SK-N-SH treated with all-trans-retinoic acid at 6 μM for 48 hours (cell line): ENCODE measurements around the gene FRMD3.

Experiments used
- ATAC-seq: fragments of 200-7000 bp; cut with Tn5 transposase; 3 replicates; pipeline ENCODE4 v1.9.1; 2020; ENCODE audit warnings: mild to moderate bottlenecking, moderate library complexity
- ARNTL ChIP-seq: fragments of 450-650 bp; formaldehyde crosslinking; IDR thresholded peaks from 2 replicates; pipeline ENCODE4 v1.5.0; 2020; ENCODE audit warnings: low read depth, mild to moderate bottlenecking, moderate library complexity, borderline replicate concordance
- BACH2 ChIP-seq: fragments of 250-450 bp; sonication (Bioruptor Pico); IDR thresholded peaks from 2 replicates; pipeline ENCODE4 v1.9.0; 2021; ENCODE audit warnings: mild to moderate bottlenecking, borderline replicate concordance
- CSDC2 ChIP-seq: fragments of 250-450 bp; sonication (Bioruptor Pico); IDR thresholded peaks from 2 replicates; pipeline ENCODE4 v1.5.0; 2020; ENCODE audit warnings: mild to moderate bottlenecking, moderate library complexity
- ESRRG ChIP-seq: fragments of 250-450 bp; sonication (Bioruptor Pico); IDR thresholded peaks from 2 replicates; pipeline ENCODE4 v1.6.1; 2021; ENCODE audit warnings: mild to moderate bottlenecking
- GLIS3 ChIP-seq: fragments of 250-450 bp; sonication (Bioruptor Pico); IDR thresholded peaks from 2 replicates; pipeline ENCODE4 v1.5.0; 2020; ENCODE audit warnings: mild to moderate bottlenecking, moderate library complexity
- ISL1 ChIP-seq: fragments of 250-450 bp; sonication (Bioruptor Pico); IDR thresholded peaks from 2 replicates; pipeline ENCODE4 v2.1.2; 2022; ENCODE audit warnings: mild to moderate bottlenecking, moderate library complexity
- OSR1 ChIP-seq: fragments of 250-450 bp; sonication (Bioruptor Pico); IDR thresholded peaks from 2 replicates; pipeline ENCODE4 v1.8.0; 2022; ENCODE audit warnings: moderate library complexity, mild to moderate bottlenecking, inconsistent platforms
- POU6F1 ChIP-seq: fragments of 250-450 bp; sonication (Bioruptor Pico); IDR thresholded peaks from 2 replicates; pipeline ENCODE4 v1.8.0; 2021; ENCODE audit warnings: low read depth, mild to moderate bottlenecking, moderate library complexity, borderline replicate concordance
- PPARA ChIP-seq: fragments of 250-450 bp; sonication (Bioruptor Pico); IDR thresholded peaks from 2 replicates; pipeline ENCODE4 v1.5.0; 2020; ENCODE audit warnings: mild to moderate bottlenecking, borderline replicate concordance
- RARB ChIP-seq: fragments of 250-450 bp; sonication (Bioruptor Pico); IDR thresholded peaks from 2 replicates; pipeline ENCODE4 v1.8.0; 2021; ENCODE audit warnings: mild to moderate bottlenecking, moderate library complexity
- SNAI2 ChIP-seq: fragments of 250-450 bp; sonication (Bioruptor Pico); IDR thresholded peaks from 2 replicates; pipeline ENCODE4 v1.5.0; 2020; ENCODE audit warnings: mild to moderate bottlenecking, moderate library complexity
- TCF4 ChIP-seq: fragments of 250-450 bp; sonication (Bioruptor Pico); IDR thresholded peaks from 2 replicates; pipeline ENCODE4 v1.8.0; 2021; ENCODE audit warnings: mild to moderate bottlenecking, moderate library complexity, borderline replicate concordance
- TOX ChIP-seq: fragments of 250-450 bp; sonication (Bioruptor Pico); IDR thresholded peaks from 2 replicates; pipeline ENCODE4 v1.8.0; 2021; ENCODE audit warnings: mild to moderate bottlenecking, moderate library complexity, borderline replicate concordance
- TSHZ2 ChIP-seq: fragments of 250-450 bp; sonication (Bioruptor Pico); IDR thresholded peaks from 2 replicates; pipeline ENCODE4 v1.5.0; 2020; ENCODE audit warnings: mild to moderate bottlenecking, moderate library complexity
- ZFP3 ChIP-seq: fragments of 250-450 bp; sonication (Bioruptor Pico); IDR thresholded peaks from 2 replicates; pipeline ENCODE4 v1.5.0; 2020; ENCODE audit warnings: mild to moderate bottlenecking, moderate library complexity
- ZFP30 ChIP-seq: fragments of 450-650 bp; formaldehyde crosslinking; IDR thresholded peaks from 2 replicates; pipeline ENCODE4 v1.5.0; 2022; ENCODE audit warnings: mild to moderate bottlenecking, moderate library complexity
- ZNF565 ChIP-seq: fragments of 450-650 bp; formaldehyde crosslinking; conservative IDR thresholded peaks from 2 replicates; pipeline ENCODE4 v1.5.0; 2020; ENCODE audit warnings: low read depth, mild to moderate bottlenecking, moderate library complexity
- ZNF70 ChIP-seq: fragments of 450-650 bp; formaldehyde crosslinking; IDR thresholded peaks from 2 replicates; pipeline ENCODE4 v1.5.0; 2020; ENCODE audit warnings: mild to moderate bottlenecking, moderate library complexity
- ZNF8 ChIP-seq: fragments of 450-650 bp; formaldehyde crosslinking; IDR thresholded peaks from 2 replicates; pipeline ENCODE4 v1.5.0; 2020; ENCODE audit warnings: mild to moderate bottlenecking, moderate library complexity
- TF ChIP-seq, protein P1 (sequence below): fragments of 250-450 bp; sonication (Bioruptor Pico); IDR thresholded peaks from 2 replicates; pipeline ENCODE4 v1.8.0; 2020; ENCODE audit warnings: mild to moderate bottlenecking, moderate library complexity, borderline replicate concordance
- TF ChIP-seq, protein P2 (sequence below): fragments of 250-450 bp; sonication (Bioruptor Pico); IDR thresholded peaks from 2 replicates; pipeline ENCODE4 v1.5.1; 2021; ENCODE audit warnings: mild to moderate bottlenecking, moderate library complexity

FRMD3 gene

GRCh38 chr9:83200531-83200930 lies 337.7 kb downstream of the FRMD3 start:
- no peak for ATAC-seq
- TF ChIP-seq ZFP30 = no peak
- TF ChIP-seq GLIS3 (CRISPR knock-in tag) = no peak
- no peak for TF ChIP-seq ISL1
- TF ChIP-seq TOX (CRISPR knock-in tag) = no peak

GRCh38 chr9:83199832-83200231 lies 338.4 kb downstream of the FRMD3 start:
- TF ChIP-seq POU6F1 (CRISPR knock-in tag) = no peak
- TF ChIP-seq RARB (CRISPR knock-in tag) = no peak
- TF ChIP-seq, protein P1, sequence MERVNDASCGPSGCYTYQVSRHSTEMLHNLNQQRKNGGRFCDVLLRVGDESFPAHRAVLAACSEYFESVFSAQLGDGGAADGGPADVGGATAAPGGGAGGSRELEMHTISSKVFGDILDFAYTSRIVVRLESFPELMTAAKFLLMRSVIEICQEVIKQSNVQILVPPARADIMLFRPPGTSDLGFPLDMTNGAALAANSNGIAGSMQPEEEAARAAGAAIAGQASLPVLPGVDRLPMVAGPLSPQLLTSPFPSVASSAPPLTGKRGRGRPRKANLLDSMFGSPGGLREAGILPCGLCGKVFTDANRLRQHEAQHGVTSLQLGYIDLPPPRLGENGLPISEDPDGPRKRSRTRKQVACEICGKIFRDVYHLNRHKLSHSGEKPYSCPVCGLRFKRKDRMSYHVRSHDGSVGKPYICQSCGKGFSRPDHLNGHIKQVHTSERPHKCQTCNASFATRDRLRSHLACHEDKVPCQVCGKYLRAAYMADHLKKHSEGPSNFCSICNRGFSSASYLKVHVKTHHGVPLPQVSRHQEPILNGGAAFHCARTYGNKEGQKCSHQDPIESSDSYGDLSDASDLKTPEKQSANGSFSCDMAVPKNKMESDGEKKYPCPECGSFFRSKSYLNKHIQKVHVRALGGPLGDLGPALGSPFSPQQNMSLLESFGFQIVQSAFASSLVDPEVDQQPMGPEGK = no peak
- no peak for TF ChIP-seq ESRRG (CRISPR knock-in tag)
- no peak for TF ChIP-seq TCF4 (CRISPR knock-in tag)
- no peak for TF ChIP-seq TSHZ2 (CRISPR knock-in tag)
- no peak for TF ChIP-seq OSR1 (CRISPR knock-in tag)
- no peak for TF ChIP-seq ZNF565 (CRISPR knock-in tag)
- TF ChIP-seq SNAI2 (CRISPR knock-in tag) = no peak
- no peak for TF ChIP-seq CSDC2 (CRISPR knock-in tag)
- TF ChIP-seq ZNF70 (CRISPR knock-in tag) = no peak
- no peak for TF ChIP-seq ZFP3
- no peak for TF ChIP-seq PPARA (CRISPR knock-in tag)
- TF ChIP-seq GLIS3 (CRISPR knock-in tag) = no peak
- TF ChIP-seq ZNF8 (CRISPR knock-in tag) = no peak
- no peak for TF ChIP-seq BACH2 (CRISPR knock-in tag)
- ATAC-seq = no peak

- TF ChIP-seq, protein P2, sequence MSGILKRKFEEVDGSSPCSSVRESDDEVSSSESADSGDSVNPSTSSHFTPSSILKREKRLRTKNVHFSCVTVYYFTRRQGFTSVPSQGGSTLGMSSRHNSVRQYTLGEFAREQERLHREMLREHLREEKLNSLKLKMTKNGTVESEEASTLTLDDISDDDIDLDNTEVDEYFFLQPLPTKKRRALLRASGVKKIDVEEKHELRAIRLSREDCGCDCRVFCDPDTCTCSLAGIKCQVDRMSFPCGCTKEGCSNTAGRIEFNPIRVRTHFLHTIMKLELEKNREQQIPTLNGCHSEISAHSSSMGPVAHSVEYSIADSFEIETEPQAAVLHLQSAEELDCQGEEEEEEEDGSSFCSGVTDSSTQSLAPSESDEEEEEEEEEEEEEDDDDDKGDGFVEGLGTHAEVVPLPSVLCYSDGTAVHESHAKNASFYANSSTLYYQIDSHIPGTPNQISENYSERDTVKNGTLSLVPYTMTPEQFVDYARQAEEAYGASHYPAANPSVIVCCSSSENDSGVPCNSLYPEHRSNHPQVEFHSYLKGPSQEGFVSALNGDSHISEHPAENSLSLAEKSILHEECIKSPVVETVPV = no peak
- TF ChIP-seq SNAI2 (CRISPR knock-in tag) = no peak
- no peak for TF ChIP-seq OSR1 (CRISPR knock-in tag)
- no peak for TF ChIP-seq RARB (CRISPR knock-in tag)
- TF ChIP-seq ESRRG (CRISPR knock-in tag) = no peak
- no peak for TF ChIP-seq ZNF565 (CRISPR knock-in tag)
- no peak for TF ChIP-seq ZNF70 (CRISPR knock-in tag)
- no peak for TF ChIP-seq BACH2 (CRISPR knock-in tag)
- no peak for TF ChIP-seq ARNTL (CRISPR knock-in tag)
- TF ChIP-seq, protein P1 = no peak
- TF ChIP-seq TSHZ2 (CRISPR knock-in tag) = no peak
- no peak for TF ChIP-seq TOX (CRISPR knock-in tag)
- TF ChIP-seq PPARA (CRISPR knock-in tag) = no peak
- TF ChIP-seq ZNF8 (CRISPR knock-in tag) = no peak
- peak; percentile 98 for ATAC-seq
These were observed 339.0 kb downstream of the FRMD3 start for GRCh38 chr9:83199240-83199639.
